Stimulated activated CD8-positive, alpha-beta memory T cell treated with anti-CD3 and anti-CD28 coated beads, Interleukin-4, amount 100 ng/mL, for 48 hours (primary cell): ENCODE data around the gene PDE1A.

ENCODE experiments used
- DNase-seq: peaks from one replicate; pipeline ENCODE4 v3.0.0-alpha.2; 2020

Gene PDE1A

DNA sequence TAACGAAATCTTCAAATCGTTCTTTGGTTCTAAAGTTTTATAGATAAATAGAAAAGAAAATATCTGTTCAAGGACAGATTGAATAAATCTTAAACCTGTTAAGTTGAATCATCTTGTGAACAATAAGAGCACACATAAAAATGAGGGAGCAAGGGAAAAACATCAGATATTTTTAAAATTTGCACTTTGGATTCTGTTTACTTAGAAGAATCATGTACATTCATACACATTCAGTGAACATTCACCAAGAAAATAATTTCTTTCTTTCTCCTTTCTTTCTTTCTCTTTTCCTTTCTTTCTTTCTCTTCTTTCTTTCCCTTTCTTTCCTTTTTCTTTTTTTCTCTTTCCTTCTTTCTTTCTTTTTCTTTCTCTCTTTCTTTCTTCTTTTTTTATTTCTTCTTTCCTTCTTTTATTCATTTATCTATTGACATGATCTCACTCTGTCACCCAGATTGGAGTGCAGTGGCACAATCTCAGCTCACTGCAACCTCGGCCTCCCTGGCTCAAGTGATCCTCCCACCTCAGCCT lies 164.9 kb downstream of the PDE1A start:
- no peak for DNase-seq

DNA sequence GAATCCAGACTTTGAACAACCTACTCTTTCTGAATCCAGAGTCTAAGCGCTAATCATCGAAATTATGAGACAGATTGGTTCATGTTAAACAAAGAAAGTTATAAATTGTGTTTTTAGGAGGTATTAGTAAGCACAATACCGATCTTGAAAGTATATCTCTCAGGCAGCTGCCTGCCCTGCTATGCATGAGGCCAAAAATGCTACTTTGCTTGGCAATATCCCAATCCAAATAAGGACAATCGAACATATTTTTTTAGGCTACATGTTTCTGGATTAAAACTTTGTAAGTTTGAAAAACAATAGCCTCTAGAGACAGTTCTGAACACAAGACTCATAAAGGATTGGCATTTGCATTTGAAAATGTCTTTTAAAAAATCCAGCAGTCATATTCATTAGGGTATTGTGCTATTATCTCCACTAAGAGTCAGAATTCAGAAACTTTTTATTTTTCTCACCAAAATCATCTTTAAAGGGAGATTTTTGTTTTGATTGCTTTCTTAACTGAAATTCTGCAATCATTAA lies 167.1 kb downstream of the PDE1A start:
- no peak for DNase-seq

DNA sequence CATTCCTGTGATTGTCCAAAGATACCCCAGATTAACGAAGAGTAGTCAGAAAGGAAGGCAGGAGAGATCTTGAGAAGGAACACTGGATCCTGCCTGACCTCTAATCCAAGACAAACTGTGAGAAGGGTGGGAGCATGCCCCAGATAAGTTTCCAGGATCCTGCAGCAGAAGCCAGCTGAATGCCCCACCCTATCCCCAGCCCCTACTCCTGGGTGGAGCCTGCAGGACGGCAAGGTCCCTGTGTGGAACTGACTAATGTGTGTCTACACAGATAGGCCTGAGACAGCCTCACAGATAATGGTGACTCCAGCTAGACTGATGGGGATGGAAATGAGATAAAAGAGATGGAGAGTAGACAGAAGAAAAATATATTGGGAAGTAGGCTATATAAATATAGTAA lies 174.3 kb downstream of the PDE1A start:
- DNase-seq, result no peak

DNA sequence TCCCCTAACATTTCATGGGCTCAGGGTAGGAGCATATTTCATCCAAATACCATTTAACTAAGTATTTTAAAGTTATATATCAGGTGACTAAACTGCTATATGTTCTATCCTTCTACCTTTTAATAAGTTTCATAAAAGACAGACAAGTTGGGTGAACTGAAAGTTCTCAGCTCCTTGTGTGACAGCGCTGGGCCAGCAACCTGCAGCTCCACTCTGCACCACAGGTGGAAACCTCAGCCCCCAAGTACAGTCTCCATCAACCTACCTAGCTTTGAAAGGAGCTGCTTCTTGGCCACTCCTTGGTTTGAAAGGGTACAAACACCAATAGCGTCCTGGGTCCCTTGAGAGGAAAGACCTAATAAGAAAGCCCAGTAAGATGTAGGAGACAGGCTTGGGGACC lies 177.9 kb downstream of the PDE1A start:
- DNase-seq, result no peak

DNA sequence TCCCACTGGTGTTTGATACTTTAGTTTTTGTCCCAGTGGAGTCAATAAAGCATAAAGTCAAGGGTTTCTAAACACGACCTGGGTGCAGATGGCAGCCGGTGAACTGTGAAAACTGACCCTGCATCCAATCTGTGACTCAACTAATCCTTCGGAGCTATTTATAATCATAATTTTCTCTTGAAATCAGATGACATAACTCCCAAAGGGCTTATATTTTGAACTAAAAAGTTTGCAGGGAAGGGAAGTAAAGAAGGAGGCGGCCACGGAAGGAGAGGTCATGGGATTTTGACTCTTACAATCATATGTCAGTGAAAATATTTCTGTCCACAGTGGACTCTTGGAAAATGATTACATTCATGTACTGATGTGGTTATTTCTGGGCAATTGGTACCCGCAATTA lies 178.5 kb downstream of the PDE1A start:
- DNase-seq, result no peak

DNA sequence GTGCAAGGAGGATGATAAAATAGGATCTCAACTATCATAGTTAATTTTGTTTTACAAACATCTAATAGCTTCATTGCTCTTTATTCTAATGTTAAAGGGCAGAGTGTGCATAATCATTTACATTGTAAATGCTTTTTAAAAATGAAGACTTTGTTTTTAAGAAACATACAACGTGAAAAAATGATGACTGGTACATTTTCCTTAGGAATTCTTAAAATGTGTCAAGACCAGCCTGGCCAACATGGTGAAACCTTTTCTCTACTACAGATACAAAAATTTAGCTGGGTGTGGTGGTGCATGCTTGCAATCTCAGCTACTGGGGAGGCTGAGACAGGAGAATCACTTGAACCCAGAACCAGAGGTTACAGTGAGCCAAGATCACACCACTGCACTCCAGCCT lies 179.0 kb downstream of the PDE1A start:
- DNase-seq, result no peak

DNA sequence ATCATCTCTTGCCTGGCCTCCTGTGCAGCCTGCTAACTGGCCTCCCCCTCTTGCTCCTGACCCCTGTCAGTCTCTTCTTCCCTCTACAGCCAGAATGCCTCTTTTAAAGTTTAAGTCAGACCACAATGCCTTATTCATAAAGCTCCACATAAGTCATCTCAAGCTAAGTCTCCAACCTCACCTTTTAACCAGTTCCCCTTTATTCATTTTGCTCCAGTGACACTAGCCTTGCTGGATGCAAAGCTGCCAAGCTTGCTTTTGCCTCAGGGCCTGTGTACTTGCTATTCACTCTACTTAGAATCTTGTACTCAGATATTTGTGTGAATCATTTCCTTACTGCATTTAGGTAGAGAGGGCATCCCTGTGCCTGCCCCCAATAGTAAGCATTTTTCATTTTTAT lies 180.9 kb downstream of the PDE1A start:
- no peak for DNase-seq

DNA sequence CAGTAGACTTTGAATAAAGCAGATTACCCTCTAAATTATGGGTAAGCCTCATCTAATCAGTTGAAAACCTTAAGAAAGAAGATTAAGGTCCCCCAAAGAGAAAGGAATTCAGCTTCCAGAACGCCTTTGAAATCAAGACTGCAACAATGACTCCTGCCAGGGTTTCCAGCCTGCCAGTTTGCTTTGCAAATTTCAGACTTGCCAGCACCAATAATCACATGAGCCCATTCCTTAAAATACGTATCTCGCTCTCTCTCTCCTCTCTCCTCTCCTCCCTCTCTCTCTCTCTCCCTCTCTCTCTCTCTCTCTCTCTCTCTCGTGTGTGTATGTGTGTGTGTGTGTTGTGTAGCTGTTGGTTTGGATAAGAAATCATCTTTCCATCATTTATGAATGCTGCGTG lies 184.2 kb downstream of the PDE1A start:
- no peak for DNase-seq

DNA sequence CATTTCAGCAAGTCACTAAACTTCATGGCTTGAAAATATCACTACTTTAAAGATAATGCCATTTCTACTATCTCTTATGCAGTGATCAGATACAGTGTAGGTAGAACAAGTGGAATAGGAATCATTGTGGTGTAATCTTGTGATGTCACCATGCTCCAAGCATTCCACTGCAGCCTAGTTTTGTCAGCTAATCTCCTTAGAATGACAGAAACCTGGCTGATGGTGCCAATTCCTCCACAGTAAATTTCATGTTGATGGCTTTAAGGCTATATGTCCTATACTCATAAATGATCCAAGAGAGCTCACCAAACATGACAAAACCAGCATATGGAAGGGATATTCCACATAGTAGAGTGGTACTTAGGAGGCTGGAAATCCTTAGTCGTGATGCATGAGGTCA lies 184.9 kb downstream of the PDE1A start:
- DNase-seq, result no peak

DNA sequence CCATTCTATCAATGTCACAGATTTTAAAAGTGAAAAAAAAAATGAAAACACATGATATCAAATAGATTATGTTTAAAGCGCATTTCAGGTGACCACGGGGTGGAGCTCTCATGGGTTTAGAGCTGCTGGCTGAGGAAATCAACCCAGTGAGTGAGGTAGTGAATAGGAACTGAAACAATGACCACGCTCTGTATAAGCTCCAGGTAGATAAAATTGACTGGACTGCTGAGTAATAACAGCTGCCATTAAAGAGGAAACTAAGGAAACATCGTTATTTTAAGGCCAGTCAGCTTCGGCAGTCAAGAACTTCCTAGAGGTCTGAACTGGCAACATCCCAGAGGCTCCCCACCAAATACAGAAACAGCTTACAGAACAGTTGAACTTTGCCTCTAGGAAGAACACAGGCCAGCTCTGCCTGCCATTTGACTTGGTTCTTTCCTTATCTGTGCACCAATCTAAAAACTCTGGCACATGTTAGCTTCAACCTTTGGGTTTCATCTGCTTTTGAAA lies 185.9 kb downstream of the PDE1A start:
- DNase-seq, result peak; percentile 25

DNA sequence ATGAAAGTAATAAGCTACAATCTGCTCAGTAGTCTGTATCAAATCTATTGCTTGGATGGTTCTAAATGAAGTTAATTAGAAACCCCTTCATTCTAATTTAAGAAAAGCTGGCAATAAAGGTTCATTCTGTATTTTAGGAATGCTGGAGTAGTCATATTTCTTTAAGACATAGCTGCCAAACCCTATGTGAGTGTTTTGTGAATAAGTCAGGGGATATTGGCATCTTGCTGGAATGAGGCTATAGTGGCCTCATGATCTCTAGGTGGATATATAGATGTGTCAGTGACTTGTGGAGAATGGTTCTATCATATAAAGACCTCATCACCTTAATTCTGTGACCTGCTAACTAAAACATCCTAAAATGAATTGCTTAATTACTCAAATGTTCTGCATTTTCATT lies 196.3 kb downstream of the PDE1A start:
- DNase-seq, result no peak

DNA sequence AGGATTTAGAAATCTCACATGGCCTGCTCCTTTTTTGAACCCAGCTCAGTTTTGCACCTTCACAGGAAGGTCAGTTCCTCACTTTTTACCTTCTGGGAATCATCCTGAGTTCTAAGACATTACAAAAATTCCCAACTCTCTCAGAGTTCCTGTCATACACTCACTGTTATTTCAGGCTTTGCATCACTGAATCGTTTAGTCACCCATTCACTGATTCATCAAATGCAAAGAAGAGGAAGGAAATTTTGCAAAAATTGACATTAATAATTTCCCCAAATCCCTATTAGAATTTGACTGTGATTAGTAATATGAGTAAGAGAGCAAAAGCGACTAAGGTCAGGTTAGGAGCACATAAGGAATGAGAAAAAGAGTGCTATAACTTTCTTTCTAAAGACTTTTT lies 197.5 kb downstream of the PDE1A start:
- DNase-seq, result no peak

DNA sequence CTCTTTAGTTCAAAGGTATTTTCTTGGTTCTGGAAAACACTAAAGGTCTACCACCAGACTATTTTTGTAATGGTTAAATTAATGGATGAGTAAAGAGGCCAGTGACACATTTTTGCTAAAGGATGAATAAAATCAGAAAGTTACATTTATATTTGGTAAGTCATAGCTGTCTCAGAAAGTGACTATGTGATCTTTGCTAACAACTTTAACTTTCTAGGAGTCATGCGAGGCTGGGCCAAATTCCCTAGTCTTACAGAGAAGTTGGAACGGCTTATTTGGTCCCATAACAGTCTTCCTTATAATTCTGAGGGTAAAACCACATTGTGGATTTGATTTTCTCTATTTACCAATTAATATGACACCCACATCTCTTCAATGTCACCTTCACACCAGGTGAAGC lies 198.1 kb downstream of the PDE1A start:
- no peak for DNase-seq

DNA sequence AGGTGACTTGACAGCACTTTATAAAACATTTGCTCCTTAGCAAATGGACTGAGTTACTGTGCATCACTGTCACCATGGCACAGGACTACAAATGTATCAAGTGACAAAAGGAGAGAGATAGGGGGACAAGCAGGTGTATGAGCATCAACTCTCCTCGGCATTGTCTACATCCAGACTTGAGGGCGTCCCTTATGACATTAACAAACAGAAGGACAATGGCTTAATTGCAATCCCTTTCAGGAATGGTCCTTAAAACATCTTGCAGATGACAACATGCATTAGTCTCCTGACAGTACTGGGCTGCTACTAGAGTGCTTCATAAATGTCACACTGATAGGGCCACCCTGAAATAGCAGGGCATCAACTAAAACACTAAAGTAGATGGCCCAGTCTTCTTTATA lies 198.8 kb downstream of the PDE1A start:
- DNase-seq, result no peak

DNA sequence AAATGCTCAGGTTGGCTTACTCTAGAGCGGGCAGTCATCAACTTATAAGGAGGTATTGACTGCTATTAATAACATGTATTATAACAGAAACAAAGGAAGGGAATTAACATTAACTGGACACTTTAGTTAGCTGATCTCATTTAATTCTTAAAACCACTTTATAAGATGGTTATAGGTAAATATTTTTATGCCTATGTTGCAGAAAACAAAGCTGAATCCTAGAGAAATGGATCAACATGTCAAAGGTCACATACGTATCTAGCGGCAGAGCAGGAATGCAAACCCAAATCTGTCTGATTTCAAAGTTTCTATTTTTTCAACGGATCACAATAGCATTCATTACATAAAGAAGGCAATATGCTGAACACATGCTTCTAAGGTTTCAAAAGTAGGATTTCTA lies 200.0 kb downstream of the PDE1A start:
- no peak for DNase-seq

DNA sequence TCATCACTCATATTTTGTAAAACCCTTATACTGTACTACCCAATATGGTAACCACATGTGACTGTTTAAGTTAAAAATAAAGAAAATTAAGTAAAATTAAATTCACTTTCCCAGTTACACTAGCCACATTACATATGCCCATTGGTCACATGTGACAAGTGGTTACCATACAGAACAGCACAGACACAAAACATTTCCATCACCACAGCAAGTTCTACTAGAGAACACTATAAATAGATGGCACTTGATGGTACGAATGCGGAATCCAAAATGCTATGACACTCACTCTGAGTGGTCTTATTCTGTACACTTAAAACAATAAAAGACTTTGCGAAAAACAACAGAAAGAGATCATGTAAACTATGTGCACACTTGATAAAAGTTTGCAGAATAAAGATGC lies 202.2 kb downstream of the PDE1A start:
- DNase-seq, result no peak

DNA sequence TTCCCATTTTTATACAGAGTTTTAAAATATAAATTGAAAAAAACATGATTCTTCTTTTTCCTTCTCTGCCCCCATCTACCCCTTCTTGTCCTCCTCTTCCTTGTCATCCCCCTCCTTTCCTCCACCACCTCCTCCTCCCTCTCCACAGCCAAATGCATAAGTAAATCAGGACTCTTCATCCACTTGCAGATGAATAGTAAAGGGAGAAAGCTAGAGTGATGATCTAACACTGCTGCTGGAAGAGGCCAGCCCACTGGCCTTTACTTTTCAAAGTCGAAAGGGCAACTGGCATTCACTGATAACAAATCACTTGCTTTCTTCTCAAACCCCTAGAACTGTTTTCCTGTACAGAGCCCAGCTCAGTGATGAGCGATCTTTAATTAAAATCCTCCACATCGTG lies 205.8 kb downstream of the PDE1A start:
- DNase-seq, result no peak

DNA sequence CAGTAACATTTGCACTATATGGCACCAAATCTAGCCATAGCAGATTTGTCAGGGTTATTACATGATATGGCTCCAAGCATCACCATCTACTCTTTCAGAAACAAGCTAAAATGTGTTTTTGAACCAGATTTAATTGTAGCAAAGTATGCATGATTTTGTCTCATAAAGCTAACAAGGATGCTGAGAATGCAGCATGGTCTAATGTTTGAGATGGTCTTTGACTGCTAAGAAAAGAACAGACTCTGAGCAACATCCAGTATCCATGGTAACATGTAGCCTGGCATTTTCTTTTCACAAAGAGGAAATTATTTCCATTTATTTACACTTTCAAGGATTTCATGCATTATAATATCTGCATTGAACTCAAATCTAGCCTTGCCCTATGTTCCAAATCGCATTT lies 206.5 kb downstream of the PDE1A start:
- no peak for DNase-seq

DNA sequence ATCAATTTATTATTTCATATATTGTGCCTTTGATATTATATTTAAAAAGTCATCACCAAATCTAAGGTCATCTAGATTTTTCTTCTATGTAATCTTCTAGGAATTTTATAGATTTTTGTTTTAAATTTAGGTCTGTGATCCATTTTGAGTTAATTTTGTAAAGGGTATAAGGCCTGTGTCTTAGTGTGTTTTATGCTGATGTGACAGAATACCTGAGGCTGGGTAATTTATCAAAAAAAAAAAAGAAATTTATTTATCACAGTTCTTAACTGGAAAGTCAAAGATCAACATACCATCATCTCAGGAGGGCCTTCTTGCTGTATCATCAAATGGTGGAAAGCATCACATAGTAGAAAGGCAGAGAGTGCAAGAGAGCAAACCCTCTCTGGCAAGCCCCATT lies 216.2 kb downstream of the PDE1A start:
- DNase-seq, result no peak

DNA sequence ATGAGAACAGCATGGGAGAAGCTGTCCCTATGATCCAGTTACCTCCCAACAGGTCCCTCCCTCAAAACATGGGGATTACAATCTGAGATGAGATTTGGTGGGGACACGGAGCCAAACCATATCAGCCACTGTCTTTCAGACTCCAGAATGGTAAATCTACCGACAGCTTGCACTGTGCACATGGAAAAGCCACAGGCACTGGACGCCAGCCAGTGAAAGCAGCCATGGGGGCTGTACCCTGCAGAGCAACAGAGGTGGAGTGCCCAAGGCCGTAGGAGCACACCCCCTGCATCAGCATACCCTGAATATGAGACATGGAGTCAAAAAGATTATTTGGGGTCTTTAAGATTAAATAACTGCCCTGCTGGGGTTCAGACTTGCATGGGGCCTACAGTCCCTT lies 218.4 kb downstream of the PDE1A start:
- no peak for DNase-seq

DNA sequence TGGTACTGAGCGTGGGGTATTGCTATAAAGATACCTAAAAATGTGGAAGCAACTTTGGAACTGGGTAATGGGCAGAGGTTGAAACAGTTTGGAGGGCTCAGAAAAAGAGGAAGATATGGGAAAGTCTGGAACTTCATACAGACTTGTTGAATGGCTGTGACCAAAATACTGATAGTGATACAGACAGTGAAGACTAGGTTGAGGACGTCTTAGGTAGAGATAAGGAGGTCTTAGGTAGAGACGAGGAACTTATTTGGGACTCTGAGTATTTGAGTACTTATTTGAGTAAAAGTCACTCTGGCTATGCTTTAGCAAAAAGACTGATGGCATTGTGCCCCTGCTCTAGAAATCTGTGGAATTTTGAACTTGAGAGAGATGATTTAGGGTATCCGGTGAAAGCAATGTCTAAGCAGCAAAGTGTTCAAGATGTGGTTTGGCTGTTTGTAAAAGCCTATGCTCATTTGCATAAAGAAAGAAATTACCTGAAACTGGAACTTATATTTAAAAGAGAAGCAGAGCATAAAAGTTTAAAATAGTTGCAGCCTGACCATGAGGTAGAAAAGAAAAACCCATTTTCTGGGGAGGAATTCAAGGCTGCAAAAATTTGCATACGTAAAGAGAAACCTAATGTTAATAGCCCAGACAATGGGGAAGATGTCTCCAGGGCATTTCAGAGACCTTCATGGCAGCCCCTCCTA lies 219.6 kb downstream of the PDE1A start:
- DNase-seq, result no peak

DNA sequence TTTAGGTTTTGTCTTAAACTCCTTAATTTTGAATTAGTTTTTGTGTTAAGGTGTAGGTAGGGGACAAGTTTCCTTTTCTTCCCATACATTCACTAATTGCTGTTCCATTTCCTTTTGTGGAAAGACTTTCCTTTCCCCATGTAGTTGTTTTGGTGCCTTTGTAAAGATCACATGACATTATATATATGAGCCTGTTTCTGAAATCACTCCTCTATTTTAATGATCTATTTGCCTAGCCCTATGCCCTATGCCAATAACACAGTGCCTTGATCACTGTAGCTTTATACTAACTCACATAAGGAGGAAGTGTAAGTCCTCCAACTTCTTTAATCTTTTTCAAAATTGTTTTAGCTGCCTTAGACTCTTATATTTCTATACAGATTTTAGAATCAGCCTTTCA lies 229.3 kb downstream of the PDE1A start:
- no peak for DNase-seq

DNA sequence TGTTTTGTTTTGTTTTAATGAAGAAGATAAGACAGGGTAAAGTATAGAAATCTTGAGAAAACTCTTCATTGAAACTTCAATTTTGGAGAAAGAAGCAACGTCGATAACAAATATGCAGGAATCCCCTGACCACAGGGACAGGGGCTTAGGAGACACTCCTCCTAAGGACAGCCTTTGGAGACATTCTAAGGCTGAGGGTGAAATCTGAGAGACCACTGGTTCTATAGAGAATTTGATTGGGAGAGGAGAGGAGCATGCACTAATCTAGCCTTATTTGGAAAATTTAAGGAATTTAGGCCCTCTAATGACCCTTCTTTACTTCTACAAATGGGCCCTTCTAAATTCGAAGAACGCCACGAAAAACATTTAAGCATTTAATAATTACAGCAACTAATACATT lies 233.5 kb downstream of the PDE1A start:
- no peak for DNase-seq

DNA sequence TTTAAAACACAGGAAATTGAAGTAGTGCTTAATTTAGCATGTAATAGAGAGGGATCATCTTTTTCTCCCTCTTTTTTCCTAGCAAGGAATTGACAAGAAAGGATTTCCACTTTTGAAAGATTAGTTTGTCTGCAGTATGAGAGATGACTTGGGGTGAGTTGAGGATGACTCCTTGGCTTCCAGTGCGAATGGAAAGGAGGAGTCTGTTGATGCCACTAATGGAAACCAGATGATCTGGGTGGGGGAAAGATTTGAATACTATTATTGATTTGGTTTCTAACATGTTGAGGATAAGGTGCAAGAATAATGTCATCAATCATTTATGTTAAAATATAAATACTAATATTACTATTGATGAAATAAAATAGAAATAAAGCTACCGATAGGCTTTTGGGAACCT lies 235.8 kb downstream of the PDE1A start:
- DNase-seq, result no peak

DNA sequence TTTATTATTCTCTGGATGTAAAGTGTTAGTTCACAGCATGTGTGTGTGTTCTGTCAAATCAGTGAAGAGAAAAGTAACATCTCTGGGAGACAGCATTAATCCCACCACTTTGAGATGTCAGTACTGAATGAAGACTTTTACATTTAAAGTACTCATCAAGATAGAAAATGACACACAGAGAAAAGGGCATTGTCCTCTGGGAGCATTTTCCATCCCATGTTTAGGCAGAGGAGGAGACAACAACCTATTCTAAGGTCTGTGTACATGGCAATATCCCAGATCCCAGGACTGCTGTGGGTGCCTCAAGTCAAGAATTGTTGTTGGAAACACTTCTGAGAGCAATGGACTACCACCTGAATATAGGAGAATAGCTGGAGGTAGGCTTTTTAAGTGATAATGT lies 239.7 kb downstream of the PDE1A start:
- no peak for DNase-seq
